OCI-LY1 (cell line): ENCODE data around the gene TMEM131.

Experiments
- H2AFZ ChIP-seq: fragments of 200-600 bp; sonication (generic), shearing (Covaris generic); 2 replicates; pipeline ENCODE4 v1.6.0; 2014; ENCODE audit warnings: antibody characterized with exemption, mild to moderate bottlenecking, low read length
- H3F3A ChIP-seq: fragments of 200-600 bp; sonication (generic), shearing (Covaris generic); 2 replicates; pipeline ENCODE4 v1.6.0; 2014; ENCODE audit warnings: mild to moderate bottlenecking, antibody characterized with exemption, low read length, moderate library complexity; ENCODE audit not compliant: insufficient read depth
- H3K27ac ChIP-seq: fragments of 200-600 bp; sonication (generic); 2 replicates; pipeline ENCODE4 v1.5.1; 2014; ENCODE audit warnings: low read length, mixed run types, mild to moderate bottlenecking, low read depth; ENCODE audit not compliant: poor library complexity, severe bottlenecking
- H3K27me3 ChIP-seq: fragments of 200-600 bp; sonication (generic); 2 replicates; pipeline ENCODE4 v1.6.0; 2014; ENCODE audit warnings: antibody characterized with exemption, mild to moderate bottlenecking, low read length, moderate library complexity; ENCODE audit not compliant: insufficient read depth
- H3K36me3 ChIP-seq: fragments of 200-600 bp; sonication (generic); 2 replicates; pipeline ENCODE4 v1.6.1; 2014; ENCODE audit warnings: mild to moderate bottlenecking, antibody characterized with exemption, low read length, moderate library complexity, mixed read lengths; ENCODE audit not compliant: insufficient read depth
- H3K4me1 ChIP-seq: fragments of 200-600 bp; sonication (generic); 2 replicates; pipeline ENCODE4 v1.5.1; 2014; ENCODE audit warnings: mild to moderate bottlenecking, low read length, moderate library complexity; ENCODE audit not compliant: insufficient read depth, severe bottlenecking
- H3K4me2 ChIP-seq: fragments of 200-600 bp; sonication (generic), shearing (Covaris generic); 2 replicates; pipeline ENCODE4 v1.6.1; 2014; ENCODE audit warnings: low read length
- H3K4me3 ChIP-seq: fragments of 200-600 bp; sonication (generic); 2 replicates; pipeline ENCODE4 v1.5.1; 2014; ENCODE audit warnings: low read length, low read depth, mild to moderate bottlenecking, mixed read lengths; ENCODE audit not compliant: poor library complexity, severe bottlenecking
- H3K79me2 ChIP-seq: fragments of 200-600 bp; shearing (Covaris generic); 2 replicates; pipeline ENCODE4 v1.6.1; 2016; ENCODE audit warnings: mixed run types, low read length, mixed read lengths; ENCODE audit not compliant: insufficient read depth
- H3K9ac ChIP-seq: fragments of 200-600 bp; sonication (generic), shearing (Covaris generic); 2 replicates; pipeline ENCODE4 v1.6.1; 2014; ENCODE audit warnings: mild to moderate bottlenecking, low read length, mixed read lengths
- H3K9me2 ChIP-seq: fragments of 200-600 bp; sonication (generic), shearing (Covaris generic); 2 replicates; pipeline ENCODE4 v1.6.1; 2014; ENCODE audit warnings: low read depth, mild to moderate bottlenecking, low read length, mixed read lengths
- H3K9me3 ChIP-seq: fragments of 200-600 bp; shearing (Covaris generic); 2 replicates; pipeline ENCODE4 v1.6.1; 2014; ENCODE audit warnings: low read length, mixed read lengths
- H4K20me1 ChIP-seq: fragments of 200-600 bp; sonication (generic), shearing (Covaris generic); 2 replicates; pipeline ENCODE4 v1.6.0; 2016; ENCODE audit warnings: mild to moderate bottlenecking, low read length; ENCODE audit not compliant: insufficient read depth
- CTCF ChIP-seq: fragments of 200-600 bp; sonication (generic), shearing (Covaris generic); IDR thresholded peaks from 2 replicates; pipeline ENCODE4 v1.5.1; 2017; ENCODE audit warnings: mild to moderate bottlenecking, antibody characterized with exemption, low read length, moderate library complexity, mixed read lengths
- EZH2 ChIP-seq: fragments of 200-600 bp; sonication (generic), shearing (Covaris generic); IDR thresholded peaks from 2 replicates; pipeline ENCODE4 v1.8.0; 2017; ENCODE audit warnings: borderline replicate concordance, mixed run types, mild to moderate bottlenecking, antibody characterized with exemption, low read length, moderate library complexity, mixed read lengths

TMEM131 gene

GRCh38 chr2:97953853-97954252 is 41.9 kb downstream of the TMEM131 start:
- H3K9me3 ChIP-seq = no peaks in the 10 kb centered on the region
- no peak overlapping the region for H3K27ac ChIP-seq
- no peaks in the 10 kb centered on the region; the same call in 1 of the 2 replicates for H3K36me3 ChIP-seq
- no peak overlapping the region for H3K4me3 ChIP-seq
- H3K4me1 ChIP-seq = peaks cover 55% of the 10 kb centered on the region
- no peaks in the 10 kb centered on the region for H4K20me1 ChIP-seq
- no peaks in the 10 kb centered on the region for H3F3A ChIP-seq
- peaks cover 33% of the 10 kb centered on the region for H3K79me2 ChIP-seq
- H3K9ac ChIP-seq = no peak overlapping the region
- H3K4me2 ChIP-seq = peak overlapping the region; percentile 31
- no peaks in the 10 kb centered on the region for H3K27me3 ChIP-seq
- no peak overlapping the region for H2AFZ ChIP-seq
- TF ChIP-seq EZH2 = no peak
- no peak for TF ChIP-seq CTCF
- H3K9me2 ChIP-seq = no peaks in the 10 kb centered on the region

DNA sequence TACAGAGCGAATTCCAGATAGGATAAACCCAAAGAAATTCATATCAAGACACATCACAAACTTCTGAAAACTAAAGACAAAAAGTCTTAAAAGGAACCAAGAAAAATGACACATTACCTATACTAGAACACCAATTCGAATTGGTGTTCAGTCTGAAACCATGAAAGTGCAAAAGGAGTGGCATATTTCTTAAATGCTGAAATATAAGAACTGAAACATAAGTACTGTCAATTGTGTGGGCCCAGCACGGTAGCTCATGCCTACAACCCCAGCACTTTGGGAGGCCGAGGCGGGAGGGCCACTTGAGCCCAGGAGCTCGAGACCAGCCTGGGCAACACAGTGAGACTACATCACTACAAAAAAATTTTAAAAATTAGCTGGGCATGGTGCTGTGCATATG is 43.4 kb downstream of the TMEM131 start:
- no peak overlapping the region for H3K4me2 ChIP-seq
- no peak overlapping the region for H2AFZ ChIP-seq
- H3K9ac ChIP-seq = no peak overlapping the region

DNA sequence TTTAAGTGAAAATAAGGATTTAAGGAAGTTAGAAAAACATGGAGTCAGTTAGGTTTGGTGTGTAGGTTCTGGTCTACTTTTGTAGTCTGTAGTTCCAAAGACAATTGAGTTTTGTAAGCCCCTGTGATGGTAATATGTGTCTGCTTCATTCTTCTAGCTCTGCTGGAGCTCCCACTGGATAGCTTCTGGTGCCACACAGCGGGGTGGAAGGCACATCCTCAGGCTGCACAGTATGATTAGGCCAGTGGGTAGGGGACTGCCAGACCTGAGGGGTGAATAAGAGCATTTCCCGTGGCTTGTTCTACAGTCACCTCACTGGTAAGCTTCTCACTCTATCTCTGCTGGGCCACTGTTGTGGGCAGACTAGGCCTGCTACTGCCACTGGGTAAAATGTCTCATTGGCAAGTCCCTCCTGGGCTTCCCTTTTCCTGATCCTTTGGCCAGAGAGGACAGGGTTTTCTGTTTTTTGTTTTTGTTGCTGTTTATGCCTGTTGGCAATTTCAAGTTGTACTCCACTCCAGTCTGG is 44.5 kb downstream of the TMEM131 start:
- Histone ChIP-seq H3K4me3 (no peak overlapping the region), H3K9me2 (no peaks in the 10 kb centered on the region), H3K27me3 (no peaks in the 10 kb centered on the region), H3K9me3 (no peaks in the 10 kb centered on the region), H4K20me1 (no peaks in the 10 kb centered on the region), H3K79me2 (peaks cover 37% of the 10 kb centered on the region), H3K4me2 (no peak overlapping the region), H3F3A (no peaks in the 10 kb centered on the region), H3K36me3 (no peaks in the 10 kb centered on the region; the same call in 1 of the 2 replicates), H3K9ac (no peak overlapping the region), H3K4me1 (peaks cover 33% of the 10 kb centered on the region), H3K27ac (no peak overlapping the region), H2AFZ (no peak overlapping the region)
- TF ChIP-seq CTCF (no peak), EZH2 (no peak)

More for the DNA sequence above, 43.4 kb downstream of the TMEM131 start:
- Histone ChIP-seq H3K27me3 (no peaks in the 10 kb centered on the region), H3K4me1 (peaks cover 40% of the 10 kb centered on the region), H3F3A (no peaks in the 10 kb centered on the region), H3K4me3 (no peak overlapping the region), H4K20me1 (no peaks in the 10 kb centered on the region), H3K27ac (peak overlapping the region; percentile 13), H3K9me2 (no peaks in the 10 kb centered on the region), H3K36me3 (no peaks in the 10 kb centered on the region; the same call in 1 of the 2 replicates), H3K9me3 (no peaks in the 10 kb centered on the region), H3K79me2 (peaks cover 37% of the 10 kb centered on the region)
- TF ChIP-seq EZH2 (no peak), CTCF (no peak)
